Measurements from ENCODE around the gene TDRD7. TPM values are rescaled to one million over a fixed set of nuclear protein-coding genes. Genes with fewer than 3 reads are reported as not detected.

The TDRD7 gene
- total and polyA plus RNA-seq, 2 donors (not counting 1 experiment from before 2014, with no cell fraction given) = 11.5 to 19.7 TPM

DNA sequence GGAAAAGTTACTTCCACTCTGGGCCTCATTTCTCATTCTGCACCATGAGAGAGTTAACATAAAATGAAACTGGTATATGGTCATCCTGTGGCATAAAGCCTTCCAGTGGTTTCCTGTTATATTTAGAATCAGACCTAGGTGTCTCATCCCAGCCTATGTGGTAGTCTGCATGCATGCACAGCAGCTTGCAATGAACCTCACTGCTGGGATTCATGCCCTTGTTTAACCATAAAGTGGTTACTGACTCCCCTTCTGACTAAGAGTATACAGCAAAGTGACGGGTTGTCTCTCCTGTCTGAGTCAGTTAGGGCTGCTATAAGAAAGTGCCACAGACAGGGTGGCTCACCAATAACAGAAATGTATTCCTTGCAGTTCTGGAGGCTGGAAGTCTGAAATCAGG lies 14.7 kb upstream of the TDRD7 start:
- Histone ChIP-seq H3K4me2 (replicated peaks; ENCODE audit: low read depth, low read length, poor library complexity, severe bottlenecking) (no peak overlapping the region), H2AFZ (ENCODE audit: insufficient read depth, low read depth, low read length, poor library complexity, severe bottlenecking) (no peak overlapping the region), H3K9me3 (ENCODE audit: control extremely low read depth in 1 of 3, control insufficient read depth in 2 of 3, insufficient read depth in 1 of 3, low read length in 2 of 3) (peaks cover 0 to 10% (median 0%) of the 10 kb centered on the region in 3 donors), H3K27ac (ENCODE audit: low read length in 2 of 2) (no peak overlapping the region), H3K36me3 (replicated peaks in 1 of 2; ENCODE audit: control extremely low read depth in 1 of 2, control insufficient read depth in 1 of 2, extremely low read depth in 1 of 2, insufficient read depth in 2 of 2, low read length in 1 of 2) (no peaks in the 10 kb centered on the region), H3K4me1 (ENCODE audit: control insufficient read depth in 2 of 2, insufficient read depth in 2 of 2, low read length in 2 of 2) (no peaks in the 10 kb centered on the region), H4K20me1 (ENCODE audit: control insufficient read depth, insufficient read depth, low read length, poor library complexity, severe bottlenecking) (no peaks in the 10 kb centered on the region), H3K4me3 (ENCODE audit: control extremely low read depth in 1 of 5, extremely low read depth in 1 of 5, insufficient read depth in 1 of 5, low read depth in 2 of 5, low read length in 4 of 5) (no peak overlapping the region), H3K79me2 (ENCODE audit: control insufficient read depth, insufficient read depth, low read length) (no peaks in the 10 kb centered on the region), H3K9ac (ENCODE audit: low read length) (no peak overlapping the region), H3K27me3 (replicated peaks in 1 of 4; ENCODE audit: control extremely low read depth in 1 of 4, control insufficient read depth in 3 of 4, insufficient read depth in 4 of 4, low read length in 3 of 4) (peaks cover 0 to 8% (median 0%) of the 10 kb centered on the region in 4 experiments)
- Mint-ChIP-seq H3K27ac (no peak overlapping the region), H3K4me1 (no peaks in the 10 kb centered on the region), H3K4me3 (no peak overlapping the region), H3K27me3 (peaks cover 6% of the 10 kb centered on the region), H3K9me3 (ENCODE audit: insufficient read depth) (no peaks in the 10 kb centered on the region)
- POLR2A ChIA-PET = no interaction called here
- intact Hi-C loops (cut with micrococcal nuclease) = no loop called here
- DNase-seq (no peak), ATAC-seq (ENCODE audit: low read depth) (no peak)
- WGBS (ENCODE audit: insufficient coverage) = 57% methylated on average over 1 of the region's 1 CpG
- CTCF ChIA-PET = interaction anchor here (1.9 to 7.6 kb wide), 4 partner anchors 11 to 539 kb away, joined by 7 to 82 read pairs (median 22); no protein-coding TSS in a partner anchor
- TF ChIP-seq CTCF (IDR thresholded peaks at IDR 0.05) (no peak), EZH2 (IDR thresholded peaks at IDR 0.05; ENCODE audit: borderline replicate concordance, insufficient read depth, low read depth, low read length, poor library complexity, severe bottlenecking) (no peak)

DNA sequence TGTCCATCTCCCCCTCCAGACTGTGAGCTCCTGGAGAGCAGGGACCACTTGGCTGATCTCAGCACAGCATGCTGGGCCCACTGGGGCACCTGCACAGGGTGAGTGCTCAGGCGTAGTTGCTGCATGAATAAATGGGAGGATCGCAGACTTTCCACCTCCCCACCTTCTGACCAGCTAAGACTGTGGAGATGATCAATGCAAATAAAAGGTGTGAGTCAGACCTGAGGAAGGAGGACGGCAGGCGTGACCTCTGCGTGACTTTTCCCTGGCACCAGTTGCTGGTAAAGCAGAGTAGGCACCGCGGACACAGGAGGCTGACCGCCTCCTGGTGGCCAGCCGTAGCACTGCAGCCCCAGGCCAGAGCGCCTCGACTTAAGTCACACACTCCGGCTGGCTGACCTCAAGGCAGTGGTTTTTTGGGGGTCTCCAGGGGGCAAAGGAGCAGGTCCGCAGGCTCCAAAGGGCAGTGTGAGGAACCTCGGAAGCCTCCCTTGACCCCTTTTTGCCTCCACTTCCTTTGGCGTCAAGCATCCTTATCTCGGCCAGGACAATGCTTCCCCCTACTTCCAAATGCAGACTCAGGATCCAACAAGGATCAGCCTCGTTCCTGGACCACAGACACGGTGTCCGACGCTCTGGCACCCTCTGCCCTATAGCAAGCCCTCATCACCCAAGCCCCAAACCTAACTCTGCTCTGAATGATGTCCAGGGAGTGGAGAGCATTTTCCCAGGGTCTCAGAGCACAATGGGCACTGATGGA lies 12.7 kb upstream of the TDRD7 start:
- Histone ChIP-seq H3K4me3 (ENCODE audit: control extremely low read depth in 1 of 5, extremely low read depth in 1 of 5, insufficient read depth in 1 of 5, low read depth in 2 of 5, low read length in 4 of 5) (no peak overlapping the region), H3K79me2 (ENCODE audit: control insufficient read depth, insufficient read depth, low read length) (no peaks in the 10 kb centered on the region), H3K4me1 (ENCODE audit: control insufficient read depth in 2 of 2, insufficient read depth in 2 of 2, low read length in 2 of 2) (no peaks in the 10 kb centered on the region), H3K27me3 (replicated peaks in 1 of 4; ENCODE audit: control extremely low read depth in 1 of 4, control insufficient read depth in 3 of 4, insufficient read depth in 4 of 4, low read length in 3 of 4) (peaks cover 0 to 8% (median 0%) of the 10 kb centered on the region in 4 experiments), H3K36me3 (replicated peaks in 1 of 2; ENCODE audit: control extremely low read depth in 1 of 2, control insufficient read depth in 1 of 2, extremely low read depth in 1 of 2, insufficient read depth in 2 of 2, low read length in 1 of 2) (no peaks in the 10 kb centered on the region), H2AFZ (ENCODE audit: insufficient read depth, low read depth, low read length, poor library complexity, severe bottlenecking) (peak overlapping the region; percentile 33), H3K9ac (ENCODE audit: low read length) (no peak overlapping the region), H4K20me1 (ENCODE audit: control insufficient read depth, insufficient read depth, low read length, poor library complexity, severe bottlenecking) (no peaks in the 10 kb centered on the region), H3K27ac (ENCODE audit: low read length in 2 of 2) (no peak overlapping the region), H3K9me3 (ENCODE audit: control extremely low read depth in 1 of 3, control insufficient read depth in 2 of 3, insufficient read depth in 1 of 3, low read length in 2 of 3) (peaks cover 1 to 10% (median 10%) of the 10 kb centered on the region in 3 donors), H3K4me2 (replicated peaks; ENCODE audit: low read depth, low read length, poor library complexity, severe bottlenecking) (no peak overlapping the region)
- intact Hi-C loops (cut with micrococcal nuclease) = loop anchor here (1.0 kb wide), 1 partner anchor 12 kb away; no protein-coding TSS in a partner anchor
- CTCF ChIA-PET = interaction anchor here (1.1 to 7.6 kb wide), 5 partner anchors 9 to 541 kb away, joined by 3 to 82 read pairs (median 8); no protein-coding TSS in a partner anchor
- TF ChIP-seq EZH2 (IDR thresholded peaks at IDR 0.05; ENCODE audit: borderline replicate concordance, insufficient read depth, low read depth, low read length, poor library complexity, severe bottlenecking) (no peak), CTCF (IDR thresholded peaks at IDR 0.05) (peak; percentile 98)
- peak; percentile 77 for DNase-seq
- 19% methylated on average over 17 of the region's 20 CpGs for WGBS (ENCODE audit: insufficient coverage)
- Mint-ChIP-seq H3K27ac (no peak overlapping the region), H3K9me3 (ENCODE audit: insufficient read depth) (peaks cover 8% of the 10 kb centered on the region), H3K27me3 (peaks cover 6% of the 10 kb centered on the region), H3K4me3 (no peak overlapping the region), H3K4me1 (no peaks in the 10 kb centered on the region)
- peak; percentile 90 for ATAC-seq (ENCODE audit: low read depth)
- POLR2A ChIA-PET = no interaction called here

Measured in B cell (primary cell).